Left lung (tissue), 10 donors: ENCODE results near the gene ME1. TPM values are rescaled to one million over a fixed set of nuclear protein-coding genes. Genes with fewer than 3 reads are reported as not detected.

Experiments
- ATAC-seq: fragments of 200-7000 bp; cut with Tn5 transposase; one replicate; pipeline ENCODE4 v1.9.1; 2020; ENCODE audit warnings: moderate library complexity
- DNase-seq, 4 donors: peaks; one replicate each; pipeline ENCODE4 v3.0.0-alpha.2; 2013 to 2020
- H3K27ac ChIP-seq, 2 donors: fragments of 200-600 bp; sonication (generic) in 1 of 2; one replicate each; pipeline versions ENCODE4 v1.5.0 to v1.8.0; 2020 to 2021
- H3K27me3 ChIP-seq, 2 donors: fragments of 200-600 bp; sonication (generic) in 1 of 2; one replicate each; pipeline versions ENCODE4 v1.5.0 to v1.8.0; 2020 to 2021
- H3K36me3 ChIP-seq, 2 donors: fragments of 200-600 bp; sonication (generic) in 1 of 2; one replicate each; pipeline versions ENCODE4 v1.5.0 to v1.8.0; 2020 to 2021
- H3K4me1 ChIP-seq, 2 donors: fragments of 200-600 bp; one replicate each; pipeline ENCODE4 v1.8.0; 2021
- H3K4me3 ChIP-seq, 2 donors: fragments of 200-600 bp; sonication (generic) in 1 of 2; one replicate each; pipeline versions ENCODE4 v1.5.0 to v1.8.0; 2020 to 2021; ENCODE audit warnings: mild to moderate bottlenecking in 1 of 2
- H3K9me3 ChIP-seq, 2 donors: fragments of 200-600 bp; sonication (generic) in 1 of 2; one replicate each; pipeline versions ENCODE4 v1.5.0 to v1.8.0; 2020 to 2021
- CTCF ChIP-seq, 2 donors: fragments of 200-600 bp; sonication (generic) in 1 of 2; IDR thresholded peaks; one replicate each; pipeline versions ENCODE4 v1.5.0 to v1.8.0; 2021; ENCODE audit warnings: antibody characterized with exemption in 2 of 2
- intact Hi-C, 2 donors: fragments of 100-400 bp; cut with DNase I; formaldehyde crosslinking; loops; one replicate each; pipeline versions ENCODE4 v1.11.2 to v1.14.2; 2022
- polyA plus RNA-seq, 6 donors: library from polyadenylated mRNA; unstranded; fragments of 120-200 nt; gene quantifications; one replicate each; pipeline ENCODE4 v1.2.1, GENCODE V29; 2013; ENCODE audit not compliant: insufficient read length in 6 of 6
- total RNA-seq, 2 donors: library from RNA; stranded (reverse); fragmentation: NEBNext Ultra II Directional; extraction: Animal tissue kit (Norgen Biotek cat#: 25700); gene quantifications; one replicate each; pipeline ENCODE4 v1.2.1, GENCODE V29; 2021
- donor health status: DM: no; HTN: yes; CAD: no.
- donor health status: DM: no; HTN: no; CAD: no.

ME1 gene
- total and polyA plus RNA-seq, 8 donors: 8.9 to 30.7 (median 12.8) TPM

DNA sequence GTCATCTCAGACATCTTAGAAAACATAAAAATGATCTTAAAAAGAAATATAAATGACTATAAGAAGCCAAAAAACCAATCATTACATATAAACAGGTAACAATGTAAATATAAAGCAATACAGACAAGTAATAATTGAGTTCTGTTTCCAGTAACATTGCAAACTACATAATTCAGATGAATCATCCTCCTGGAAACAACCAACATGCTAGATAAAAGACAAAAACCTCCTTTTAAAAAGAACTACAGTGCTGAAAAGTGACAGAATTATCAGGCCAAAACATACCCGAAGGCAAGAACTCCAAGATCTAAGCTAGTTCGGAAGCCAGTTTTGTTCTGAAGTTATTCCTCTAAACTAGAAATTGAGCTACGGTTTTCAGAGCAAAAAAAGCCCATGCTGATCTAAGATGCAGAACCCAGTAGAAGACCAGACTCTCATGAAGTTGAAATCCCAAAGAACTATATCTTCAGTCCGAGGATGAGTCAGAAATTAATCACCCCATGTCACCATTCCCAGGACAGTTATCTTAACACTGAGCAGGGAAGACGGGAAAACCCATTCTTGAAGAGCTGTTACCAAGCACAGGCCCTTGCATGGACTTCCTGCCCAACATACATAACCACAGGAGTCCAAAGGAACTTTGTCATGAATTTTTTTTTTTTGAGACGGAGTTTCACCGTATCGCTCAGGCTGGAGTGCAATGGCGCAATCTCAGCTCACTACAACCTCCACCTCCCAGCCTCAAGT, 247.6 kb downstream of the ME1 start:
- no peaks in the 10 kb centered on the region for H3K9me3 ChIP-seq
- H3K36me3 ChIP-seq: peaks cover 0 to 86% of the 10 kb centered on the region in 2 donors
- no peak for DNase-seq
- no peak overlapping the region for H3K27ac ChIP-seq
- intact Hi-C loops: no loop called here
- peak; percentile 80 for ATAC-seq
- H3K27me3 ChIP-seq: no peaks in the 10 kb centered on the region
- no peaks in the 10 kb centered on the region for H3K4me1 ChIP-seq
- no peak overlapping the region for H3K4me3 ChIP-seq
- no peak for TF ChIP-seq CTCF (IDR thresholded peaks at IDR 0.05)

DNA sequence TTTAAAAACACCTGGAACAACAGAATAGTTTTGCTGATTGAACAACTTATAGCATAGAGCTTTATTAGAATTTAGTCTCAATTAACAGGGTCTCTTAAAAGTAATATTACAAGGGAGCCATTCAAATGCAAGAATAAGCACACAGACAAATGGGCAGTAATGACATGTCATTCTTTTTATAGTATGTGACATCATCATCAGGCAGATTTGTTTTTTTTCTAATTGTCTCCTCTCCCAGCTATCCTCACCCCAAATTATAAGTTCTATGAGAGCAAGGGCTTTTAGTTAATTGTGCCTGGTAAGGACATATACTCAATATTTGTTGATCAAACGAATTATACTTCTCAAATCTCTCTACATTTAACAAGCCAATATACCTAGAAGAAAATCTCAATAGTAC, 248.7 kb downstream of the ME1 start:
- Histone ChIP-seq H3K4me3 (no peak overlapping the region), H3K36me3 (peaks cover 0 to 87% of the 10 kb centered on the region in 2 donors), H3K4me1 (no peaks in the 10 kb centered on the region), H3K9me3 (no peaks in the 10 kb centered on the region), H3K27me3 (no peaks in the 10 kb centered on the region), H3K27ac (no peak overlapping the region)
- intact Hi-C loops: no loop called here
- ATAC-seq (no peak), DNase-seq (no peak)
- TF ChIP-seq CTCF (IDR thresholded peaks at IDR 0.05): no peak

- Histone ChIP-seq H3K4me1 (no peaks in the 10 kb centered on the region), H3K36me3 (peaks cover 0 to 88% of the 10 kb centered on the region in 2 donors), H3K4me3 (no peak overlapping the region), H3K27me3 (no peaks in the 10 kb centered on the region), H3K27ac (no peak overlapping the region), H3K9me3 (no peaks in the 10 kb centered on the region)
- TF ChIP-seq CTCF (IDR thresholded peaks at IDR 0.05): no peak
- DNase-seq (no peak), ATAC-seq (no peak)
- intact Hi-C loops: no loop called here
Measured at GRCh38 chr6:83180426-83180950, 250.4 kb downstream of the ME1 start.

- Histone ChIP-seq H3K9me3 (no peaks in the 10 kb centered on the region), H3K27ac (no peak overlapping the region), H3K27me3 (no peaks in the 10 kb centered on the region), H3K36me3 (peaks cover 0 to 91% of the 10 kb centered on the region in 2 donors), H3K4me3 (no peak overlapping the region), H3K4me1 (no peaks in the 10 kb centered on the region)
- intact Hi-C loops: no loop called here
- peak in 2 of 4 donors; percentile 59 to 60 for DNase-seq
- ATAC-seq: peak; percentile 30
- TF ChIP-seq CTCF (IDR thresholded peaks at IDR 0.05): no peak
Measured at GRCh38 chr6:83176246-83176645, 254.6 kb downstream of the ME1 start.

DNA sequence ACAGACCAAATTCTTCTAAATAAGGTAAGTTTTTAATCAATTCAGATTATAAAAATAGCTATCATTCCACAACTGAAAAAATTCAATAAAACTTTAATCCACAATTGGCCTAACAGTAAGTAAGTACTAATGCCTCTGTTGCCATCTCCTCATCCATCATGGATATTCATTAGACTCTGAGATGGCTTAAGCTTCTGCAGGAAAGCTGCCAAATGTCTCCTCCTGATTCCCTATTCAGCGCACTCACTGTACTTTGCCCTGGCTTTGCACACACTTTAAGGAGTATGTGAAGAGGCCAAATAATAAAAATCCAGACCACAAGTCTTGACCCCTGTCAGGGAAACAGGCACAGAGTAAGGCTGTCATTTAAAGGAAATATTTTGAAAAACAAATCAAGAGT, 261.3 kb downstream of the ME1 start:
- Histone ChIP-seq H3K27ac (no peak overlapping the region), H3K27me3 (no peaks in the 10 kb centered on the region), H3K4me1 (no peaks in the 10 kb centered on the region), H3K36me3 (peaks cover 5 to 100% of the 10 kb centered on the region in 2 donors), H3K9me3 (no peaks in the 10 kb centered on the region), H3K4me3 (no peak overlapping the region)
- ATAC-seq: no peak
- TF ChIP-seq CTCF (IDR thresholded peaks at IDR 0.05): no peak
- intact Hi-C loops: no loop called here
- no peak for DNase-seq
